ENCODE results near the gene BTBD6.

BTBD6 gene

GRCh38 chr14:105210266-105211025, 37.9 kb upstream of the BTBD6 start:
- in situ Hi-C loops (cut with MboI; ENCODE audit: low pct_unique_long_range_greater_than_20kb, low sequenced_read_pairs, unreplicated experiment) = no loop called here
- TF ChIP-seq, protein P1, sequence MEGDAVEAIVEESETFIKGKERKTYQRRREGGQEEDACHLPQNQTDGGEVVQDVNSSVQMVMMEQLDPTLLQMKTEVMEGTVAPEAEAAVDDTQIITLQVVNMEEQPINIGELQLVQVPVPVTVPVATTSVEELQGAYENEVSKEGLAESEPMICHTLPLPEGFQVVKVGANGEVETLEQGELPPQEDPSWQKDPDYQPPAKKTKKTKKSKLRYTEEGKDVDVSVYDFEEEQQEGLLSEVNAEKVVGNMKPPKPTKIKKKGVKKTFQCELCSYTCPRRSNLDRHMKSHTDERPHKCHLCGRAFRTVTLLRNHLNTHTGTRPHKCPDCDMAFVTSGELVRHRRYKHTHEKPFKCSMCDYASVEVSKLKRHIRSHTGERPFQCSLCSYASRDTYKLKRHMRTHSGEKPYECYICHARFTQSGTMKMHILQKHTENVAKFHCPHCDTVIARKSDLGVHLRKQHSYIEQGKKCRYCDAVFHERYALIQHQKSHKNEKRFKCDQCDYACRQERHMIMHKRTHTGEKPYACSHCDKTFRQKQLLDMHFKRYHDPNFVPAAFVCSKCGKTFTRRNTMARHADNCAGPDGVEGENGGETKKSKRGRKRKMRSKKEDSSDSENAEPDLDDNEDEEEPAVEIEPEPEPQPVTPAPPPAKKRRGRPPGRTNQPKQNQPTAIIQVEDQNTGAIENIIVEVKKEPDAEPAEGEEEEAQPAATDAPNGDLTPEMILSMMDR (IDR thresholded peaks at IDR 0.05; ENCODE audit: extremely low read depth, insufficient read depth, missing control alignments) = no peak
- DNase-seq (ENCODE audit: low spot score) = no peak

DNA sequence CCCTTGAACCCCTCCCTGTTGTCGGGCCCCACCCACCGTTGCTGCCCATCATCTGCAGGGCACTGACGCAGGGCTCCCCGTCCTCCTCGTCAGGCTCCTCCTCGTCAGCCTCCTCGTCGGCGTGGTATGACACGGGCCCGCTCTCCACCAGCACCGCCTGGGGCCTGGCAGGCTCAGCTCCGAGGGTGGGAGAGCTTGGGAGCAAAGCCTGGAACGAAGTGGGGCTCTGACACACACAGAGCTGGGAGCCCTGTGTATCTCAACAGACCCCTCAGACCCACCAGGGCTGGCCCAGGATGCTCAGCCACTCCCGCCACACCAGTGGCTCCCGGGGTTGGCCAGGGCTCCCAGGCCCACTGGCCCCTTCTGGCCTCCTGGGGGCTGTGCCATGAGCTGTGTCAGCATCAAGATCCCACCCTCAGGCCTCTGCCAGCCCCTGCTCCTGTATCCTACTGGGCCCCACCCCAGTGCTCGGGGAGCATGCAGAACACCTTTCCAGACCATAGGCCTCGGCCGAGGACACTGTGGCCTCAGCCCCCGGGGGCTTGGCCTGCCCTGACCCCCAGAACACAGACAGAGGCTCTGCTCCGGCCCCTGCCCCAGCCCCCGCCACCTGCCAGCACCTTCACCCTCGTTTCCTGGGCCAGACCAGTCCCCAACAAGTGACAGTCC, 37.1 kb upstream of the BTBD6 start:
- no peak for DNase-seq (ENCODE audit: low spot score)
- TF ChIP-seq, protein P1 (IDR thresholded peaks at IDR 0.05; ENCODE audit: extremely low read depth, insufficient read depth, missing control alignments) = no peak
- in situ Hi-C loops (cut with MboI; ENCODE audit: low pct_unique_long_range_greater_than_20kb, low sequenced_read_pairs, unreplicated experiment) = no loop called here

GRCh38 chr14:105211758-105212089, 36.6 kb upstream of the BTBD6 start:
- in situ Hi-C loops (cut with MboI; ENCODE audit: low pct_unique_long_range_greater_than_20kb, low sequenced_read_pairs, unreplicated experiment) = no loop called here

DNA sequence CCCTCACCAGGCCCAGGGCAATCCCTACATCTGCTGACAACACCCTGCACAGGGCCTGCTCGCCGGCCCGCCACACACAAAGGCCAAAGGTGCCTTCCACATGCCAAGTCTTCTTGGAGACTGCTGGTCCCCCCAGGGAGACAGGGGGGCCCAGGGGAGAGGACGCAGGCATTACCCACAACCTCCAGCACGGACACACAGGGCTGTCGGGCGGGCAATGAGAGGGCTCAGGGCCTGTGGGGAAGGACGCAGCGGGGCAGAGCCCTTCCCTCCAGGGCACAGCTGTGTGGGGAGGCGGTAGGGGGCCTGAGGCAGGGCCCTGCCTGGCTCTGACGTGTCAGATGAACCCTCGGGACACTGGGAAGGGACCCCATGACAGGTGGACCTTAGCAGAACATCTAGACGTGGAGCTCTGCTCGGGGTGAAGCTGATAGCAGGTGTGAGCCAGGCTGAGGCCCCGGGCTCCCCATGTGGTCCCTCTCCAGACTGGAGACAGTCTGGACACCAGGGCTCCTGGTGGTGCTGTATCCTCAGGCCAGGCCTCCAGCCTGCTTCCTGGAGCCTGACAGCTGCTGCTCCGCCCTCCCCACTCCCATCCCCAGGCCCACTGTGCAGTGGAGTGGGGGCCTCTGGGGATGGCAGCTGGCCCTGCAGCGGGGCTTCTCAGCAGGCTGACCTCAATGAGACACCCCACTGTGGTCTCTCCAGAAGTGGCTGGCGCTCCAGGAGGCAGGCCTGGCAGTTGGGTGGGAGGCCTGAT, 35.6 kb upstream of the BTBD6 start:
- TF ChIP-seq, protein P1 (IDR thresholded peaks at IDR 0.05; ENCODE audit: extremely low read depth, insufficient read depth, missing control alignments) = no peak
- in situ Hi-C loops (cut with MboI; ENCODE audit: low pct_unique_long_range_greater_than_20kb, low sequenced_read_pairs, unreplicated experiment) = no loop called here
- no peak for DNase-seq (ENCODE audit: low spot score)

More at GRCh38 chr14:105211758-105212089, 36.6 kb upstream of the BTBD6 start:
- DNase-seq (ENCODE audit: low spot score) = no peak
- TF ChIP-seq, protein P1 (IDR thresholded peaks at IDR 0.05; ENCODE audit: extremely low read depth, insufficient read depth, missing control alignments) = no peak

- in situ Hi-C loops (cut with MboI; ENCODE audit: low pct_unique_long_range_greater_than_20kb, low sequenced_read_pairs, unreplicated experiment) = no loop called here
- no peak for DNase-seq (ENCODE audit: low spot score)
- TF ChIP-seq, protein P1 (IDR thresholded peaks at IDR 0.05; ENCODE audit: extremely low read depth, insufficient read depth, missing control alignments) = no peak
Measured at GRCh38 chr14:105213361-105213760, 35.0 kb upstream of the BTBD6 start.

GRCh38 chr14:105214324-105214915, 33.9 kb upstream of the BTBD6 start:
- no peak for DNase-seq (ENCODE audit: low spot score)
- in situ Hi-C loops (cut with MboI; ENCODE audit: low pct_unique_long_range_greater_than_20kb, low sequenced_read_pairs, unreplicated experiment) = no loop called here
- TF ChIP-seq, protein P1 (IDR thresholded peaks at IDR 0.05; ENCODE audit: extremely low read depth, insufficient read depth, missing control alignments) = no peak

All from GM13977 (cell line).